GM19238 (cell line): Measurements from ENCODE around the gene SERPINE3.

Experiments
- DNase-seq: peaks from one replicate; pipeline ENCODE4 v3.0.0; 2011; ENCODE audit warnings: low spot score; ENCODE audit not compliant: insufficient read length

Gene SERPINE3

DNA sequence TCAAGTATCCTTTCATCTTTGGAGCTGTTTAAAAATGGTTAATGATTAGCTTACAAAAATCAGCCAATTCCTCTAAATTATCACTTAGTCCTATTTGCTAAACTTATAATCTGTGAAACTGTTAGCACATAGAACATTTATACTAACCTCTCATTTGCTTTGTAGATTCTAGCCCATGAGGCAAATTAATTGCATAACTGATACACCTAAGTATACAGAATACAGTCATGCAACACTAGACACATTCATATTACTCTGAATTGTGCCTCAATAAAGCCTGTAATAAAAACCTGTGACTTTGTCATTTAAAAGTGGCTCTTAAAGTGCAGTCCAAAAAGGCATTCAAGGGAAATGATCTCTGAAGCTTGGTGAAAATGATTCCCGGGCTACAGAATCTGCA lies 21.0 kb downstream of the SERPINE3 start:
- no peak for DNase-seq

DNA sequence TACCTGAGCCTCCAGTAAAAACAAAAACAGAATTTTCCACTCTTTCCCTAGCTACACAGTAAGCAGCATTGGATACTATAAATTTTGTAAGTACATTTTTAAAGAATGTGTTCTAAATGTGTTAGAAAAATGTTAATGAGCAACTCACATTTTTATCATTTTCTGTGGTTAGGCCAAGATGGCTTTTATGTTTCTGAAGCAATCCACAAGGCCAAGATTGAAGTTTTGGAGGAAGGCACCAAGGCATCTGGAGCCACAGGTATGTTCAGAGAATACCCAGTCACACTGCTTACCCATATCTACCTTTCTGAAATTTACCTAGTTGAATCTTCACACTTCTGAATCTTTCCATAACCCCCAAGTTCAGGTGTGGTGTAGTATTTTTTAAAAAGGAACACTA lies 21.6 kb downstream of the SERPINE3 start:
- no peak for DNase-seq

DNA sequence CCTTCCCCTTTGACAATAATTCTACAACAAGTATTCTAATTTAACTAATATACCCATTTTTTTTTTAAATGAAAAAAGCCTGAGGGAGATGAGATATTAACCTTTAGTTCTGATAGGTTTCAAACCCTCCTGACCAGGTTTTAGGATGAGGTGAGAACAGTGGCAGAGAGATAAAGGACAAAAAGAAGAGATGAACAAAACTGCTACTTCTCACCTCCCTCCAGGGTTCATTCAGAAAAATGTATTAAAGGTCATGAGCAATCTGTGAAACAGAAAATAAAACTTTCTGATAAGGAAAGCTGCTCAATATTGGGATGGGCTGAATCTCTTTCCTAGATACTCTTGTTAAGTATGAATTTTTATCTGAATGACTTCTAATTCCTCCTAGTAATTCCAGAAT lies 24.1 kb downstream of the SERPINE3 start:
- no peak for DNase-seq

DNA sequence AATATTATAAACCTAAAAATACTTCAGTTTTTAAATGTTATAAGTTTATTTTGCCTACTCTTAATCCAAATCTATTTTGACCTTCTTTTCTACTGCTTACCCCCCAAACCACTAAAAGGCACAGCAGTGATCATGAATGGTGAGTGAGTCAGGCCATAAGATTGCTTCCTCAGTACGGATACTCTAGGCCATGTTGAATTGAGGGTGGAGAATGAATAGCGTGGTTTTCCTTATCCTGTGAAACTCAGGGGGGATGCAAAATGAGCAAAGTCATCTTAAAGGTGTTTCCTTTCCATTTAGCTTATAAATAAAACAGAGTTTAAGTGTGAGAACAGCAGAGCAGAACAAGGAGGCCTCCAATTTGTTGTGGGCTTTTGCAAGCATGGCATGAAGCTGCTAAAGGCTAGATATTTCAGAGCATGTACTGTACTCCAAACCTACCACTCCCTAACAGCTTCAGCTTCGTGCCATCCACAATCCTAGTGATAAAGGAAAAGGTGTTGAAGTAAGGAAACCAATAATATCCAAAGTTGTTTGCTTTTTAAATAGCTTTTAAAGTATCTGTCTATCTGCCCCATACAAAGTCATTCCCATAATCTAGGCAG lies 25.0 kb downstream of the SERPINE3 start:
- DNase-seq: no peak

DNA sequence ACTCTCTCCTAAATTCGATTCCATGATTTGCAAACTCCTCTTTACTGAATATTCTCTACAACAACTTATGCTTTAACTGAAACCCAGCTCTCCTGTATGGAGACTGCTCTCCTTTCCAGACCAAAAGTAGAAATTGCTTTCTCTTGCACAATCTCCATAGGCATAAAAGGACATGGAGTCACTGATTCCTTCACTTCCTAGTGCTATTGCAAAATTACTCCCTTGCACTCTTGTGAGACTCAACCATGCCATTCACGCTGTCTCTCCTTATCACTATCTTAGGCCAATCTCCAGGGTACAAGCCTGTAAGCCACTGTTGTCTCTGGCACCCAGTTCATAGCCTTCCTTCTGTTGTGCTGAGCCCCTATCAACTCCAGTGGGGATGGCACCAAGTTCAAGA lies 30.6 kb downstream of the SERPINE3 start:
- DNase-seq: no peak

DNA sequence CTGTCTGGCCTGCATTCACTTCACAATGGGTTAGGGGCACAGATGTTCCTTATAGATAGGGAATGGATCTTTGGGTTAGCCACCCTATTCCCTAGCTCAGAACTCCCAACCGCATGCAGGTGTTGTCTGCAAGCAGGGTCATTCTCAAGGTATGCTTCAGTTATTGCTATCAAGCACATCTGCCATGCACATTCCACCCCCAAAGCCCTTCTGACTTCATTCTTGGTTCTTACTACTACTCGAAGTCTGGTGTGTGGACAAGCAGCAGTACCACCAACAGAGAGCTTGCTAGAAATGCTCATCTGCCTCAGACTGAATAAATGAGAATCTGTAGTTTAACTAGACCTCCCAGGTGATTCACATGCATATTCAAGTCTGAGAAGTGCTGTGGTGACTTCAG lies 31.3 kb downstream of the SERPINE3 start:
- DNase-seq: no peak

DNA sequence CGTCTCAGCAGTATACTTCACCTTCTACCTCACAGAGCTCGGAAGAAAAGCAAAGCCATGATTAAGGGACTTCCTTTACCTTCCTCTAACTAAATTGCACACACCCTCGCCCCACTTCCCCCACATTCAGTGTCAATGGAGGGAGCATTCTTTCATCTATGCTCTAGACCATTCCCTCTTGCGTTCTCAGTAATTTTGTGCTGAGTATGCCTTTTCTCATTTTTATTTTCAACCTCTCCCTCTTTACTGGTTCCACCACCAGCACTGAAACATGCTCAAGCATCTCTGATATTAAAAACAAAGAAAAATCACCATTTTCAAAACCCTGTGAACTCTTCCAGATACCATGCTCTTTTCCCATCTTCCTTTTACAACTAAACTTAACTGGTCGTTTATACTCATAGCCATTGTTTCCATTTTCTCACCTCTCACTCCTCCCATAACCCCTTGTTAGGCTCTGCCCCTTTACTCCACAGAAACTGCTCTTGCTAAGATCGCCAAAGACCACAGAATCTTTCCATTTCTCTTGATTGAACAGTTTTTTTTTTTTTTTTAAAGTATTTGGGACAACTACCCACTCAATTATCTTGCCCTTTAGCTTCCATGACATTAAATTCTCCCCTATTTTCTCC lies 32.4 kb downstream of the SERPINE3 start:
- no peak for DNase-seq

DNA sequence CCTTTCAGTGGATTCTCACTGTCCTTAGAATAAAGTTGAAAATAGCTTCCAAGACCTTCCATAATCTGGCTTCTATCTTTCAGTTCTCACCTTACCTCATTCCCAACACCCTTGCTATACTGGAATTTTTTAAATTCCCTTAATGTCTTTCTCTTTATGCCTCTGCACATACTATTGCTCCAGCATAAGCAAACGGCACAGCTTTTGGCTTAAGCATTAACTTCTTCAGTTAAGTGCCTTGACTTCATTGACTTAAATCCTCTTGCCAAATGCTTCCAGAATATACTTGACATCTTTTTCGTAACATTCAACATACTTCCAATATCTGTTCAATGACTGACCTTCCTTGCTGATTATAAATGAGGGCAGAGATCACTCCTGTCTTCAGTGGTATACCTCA lies 34.0 kb downstream of the SERPINE3 start:
- DNase-seq: no peak

DNA sequence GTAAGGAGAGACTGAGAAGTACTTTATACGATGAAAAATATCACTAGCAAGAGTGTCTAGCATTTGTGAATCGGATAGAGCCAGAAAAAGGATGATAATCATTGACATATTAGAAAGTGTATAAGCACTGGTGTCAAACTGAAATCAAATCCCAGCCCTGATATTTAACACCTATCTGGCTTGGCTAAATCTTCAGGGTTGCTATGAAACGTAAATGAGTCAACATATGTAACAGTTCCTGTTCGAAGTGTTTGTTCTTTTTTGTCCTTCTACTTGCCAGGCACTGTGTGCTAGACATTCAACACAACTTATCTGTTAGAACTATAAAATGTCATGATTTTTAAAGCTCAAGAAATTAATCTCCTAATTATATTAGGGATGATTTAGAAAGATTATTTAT lies 40.8 kb downstream of the SERPINE3 start:
- DNase-seq: no peak

DNA sequence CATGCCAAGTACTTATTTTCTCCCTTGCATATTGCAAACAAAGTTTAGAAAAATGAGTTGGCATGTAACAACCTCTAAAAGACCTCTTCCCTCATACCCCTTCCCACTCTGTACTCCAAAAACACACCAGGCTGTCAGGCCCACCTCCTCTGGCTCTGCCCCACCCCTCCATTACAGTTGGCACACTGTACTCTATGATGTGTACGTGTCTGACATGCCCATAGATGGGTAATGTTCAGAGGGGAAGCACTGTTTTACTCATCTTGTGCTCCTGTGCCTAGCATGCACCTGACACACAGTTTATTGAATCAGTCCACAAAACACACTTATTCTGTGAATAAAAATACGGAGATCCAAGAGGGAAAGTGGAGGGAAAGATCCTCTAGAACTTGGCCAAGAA lies 45.6 kb downstream of the SERPINE3 start:
- no peak for DNase-seq

DNA sequence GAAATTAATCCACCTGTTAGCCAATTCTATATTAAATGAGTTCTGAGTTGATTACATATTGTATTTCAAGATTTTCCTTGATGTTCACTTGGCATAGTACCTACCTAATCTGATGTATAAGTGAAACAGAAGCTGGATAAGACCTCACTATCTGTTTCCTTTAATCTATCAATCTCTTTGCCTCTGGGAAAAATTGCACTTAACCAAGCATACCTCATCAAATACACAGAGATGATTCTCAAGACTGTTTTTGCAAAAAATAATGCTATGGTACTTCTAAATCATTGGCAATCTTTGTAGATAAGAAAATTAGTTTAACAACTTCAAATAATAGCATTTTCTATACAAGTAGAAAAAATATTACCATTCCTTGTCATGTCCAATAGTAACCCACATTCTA lies 55.2 kb downstream of the SERPINE3 start:
- no peak for DNase-seq

DNA sequence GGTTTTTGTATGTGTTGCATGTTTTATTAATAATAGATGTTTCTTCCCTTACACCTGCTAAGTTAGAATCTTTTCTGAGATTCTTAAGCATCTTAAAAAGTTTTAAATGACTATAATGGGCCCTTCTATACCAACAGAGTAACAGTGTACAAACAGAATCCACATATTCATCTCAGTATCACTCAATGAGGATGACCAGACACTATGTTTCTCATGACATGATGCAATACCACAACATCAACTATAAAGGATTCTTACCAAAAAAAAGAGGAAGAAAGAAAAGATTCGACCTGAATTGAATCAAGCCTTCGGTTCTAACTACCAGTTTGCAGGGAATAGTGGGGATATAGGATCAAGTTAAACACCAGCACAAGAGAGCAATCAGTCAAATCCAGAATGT lies 56.9 kb downstream of the SERPINE3 start:
- no peak for DNase-seq

DNA sequence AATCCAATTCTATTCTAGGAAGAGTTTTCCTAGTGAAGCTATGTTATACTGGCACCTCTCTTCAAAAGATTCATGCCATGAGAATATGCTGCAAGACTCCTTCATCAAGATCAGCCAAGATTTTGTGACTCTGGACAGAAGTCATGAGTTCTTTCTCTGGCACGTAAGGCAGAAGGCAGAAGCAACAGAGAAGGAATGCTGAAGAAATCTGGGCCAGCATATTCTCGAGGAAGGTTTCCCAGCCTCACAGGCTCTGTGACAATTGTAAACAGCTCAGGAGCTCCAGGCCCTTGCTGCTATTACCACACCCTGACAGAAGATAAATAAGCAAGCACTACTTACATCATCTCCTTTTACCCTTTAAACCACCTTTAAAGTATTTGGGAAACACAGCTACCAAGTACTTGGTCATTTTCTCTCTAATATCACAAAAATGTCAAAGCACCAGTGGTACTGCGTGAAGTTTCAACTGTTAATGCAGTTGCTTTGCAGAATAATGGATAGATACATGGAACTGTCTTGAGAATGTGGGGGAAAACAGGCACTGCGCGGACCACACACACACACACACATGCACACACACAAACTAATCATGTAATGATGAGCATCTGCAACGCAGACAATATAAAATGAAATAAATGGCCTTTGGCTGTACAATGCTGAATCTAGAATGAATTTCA lies 57.9 kb downstream of the SERPINE3 start:
- DNase-seq: no peak

DNA sequence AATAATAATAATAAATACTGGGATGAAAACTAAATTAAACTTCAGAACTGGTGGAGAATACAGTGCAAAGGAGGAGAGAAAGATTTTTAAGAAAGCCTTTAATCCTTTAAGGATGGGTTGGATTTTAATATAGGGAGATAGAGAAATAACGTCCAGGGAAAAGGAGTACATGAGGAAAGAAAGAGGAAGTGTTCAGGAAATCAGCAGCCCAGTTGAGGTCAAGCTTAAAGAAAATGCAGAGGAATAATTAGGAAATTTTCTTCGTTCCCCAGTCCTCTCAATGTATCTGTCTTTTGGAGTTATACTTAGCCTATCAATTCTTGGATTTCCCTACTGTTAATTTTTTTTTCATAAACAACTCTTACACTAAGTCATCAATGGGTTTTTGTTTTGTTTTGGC lies 65.7 kb downstream of the SERPINE3 start:
- DNase-seq: no peak

DNA sequence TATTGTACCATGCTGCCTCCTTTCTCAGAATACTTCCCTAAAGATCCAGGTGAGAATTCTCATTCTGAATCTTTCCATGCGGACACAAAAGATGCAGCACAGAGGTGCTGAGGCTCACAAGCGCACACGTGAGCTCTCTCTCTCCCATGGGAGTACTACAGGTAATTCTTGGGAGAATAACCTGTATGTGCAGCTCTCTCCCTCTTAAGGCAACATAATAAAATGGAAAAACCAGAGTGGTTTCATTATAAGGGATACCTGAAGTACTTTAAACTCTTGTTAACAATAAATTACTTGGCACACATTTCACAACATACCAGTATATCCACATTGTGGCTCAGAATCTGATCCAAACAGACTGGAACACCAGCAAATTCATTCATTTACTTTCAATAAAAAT lies 72.9 kb downstream of the SERPINE3 start:
- no peak for DNase-seq
